Liver (tissue), 9 donors: ENCODE data around the gene PYROXD2. TPM values are rescaled to one million over a fixed set of nuclear protein-coding genes. Genes with fewer than 3 reads are reported as not detected.

Experiments used
- DNase-seq: peaks from one replicate; pipeline ENCODE4 v3.0.0-alpha.2; 2017; ENCODE audit warnings: low spot score
- H3K27ac ChIP-seq, 2 donors: one replicate each; pipeline ENCODE4 v1.7.0; 2013; ENCODE audit warnings: inconsistent platforms in 2 of 2, low read length in 2 of 2, control low read depth in 1 of 2, low read depth in 1 of 2, mild to moderate bottlenecking in 1 of 2
- H3K27me3 ChIP-seq, 4 donors: one replicate each; pipeline versions ENCODE4 v1.6.1 to v1.7.0; 2013; ENCODE audit warnings: low read length in 3 of 4, inconsistent platforms in 1 of 4, mild to moderate bottlenecking in 1 of 4, moderate library complexity in 1 of 4; ENCODE audit not compliant: control insufficient read depth in 4 of 4, insufficient read depth in 4 of 4
- H3K36me3 ChIP-seq, 4 donors: one replicate each; pipeline versions ENCODE4 v1.6.1 to v1.7.0; 2013; ENCODE audit warnings: low read length in 3 of 4, mild to moderate bottlenecking in 3 of 4, low read depth in 1 of 4, moderate library complexity in 1 of 4; ENCODE audit not compliant: control insufficient read depth in 4 of 4, insufficient read depth in 3 of 4
- H3K4me1 ChIP-seq, 4 donors: one replicate each; pipeline versions ENCODE4 v1.6.1 to v1.7.0; 2013; ENCODE audit warnings: low read length in 3 of 4, mild to moderate bottlenecking in 3 of 4, moderate library complexity in 1 of 4; ENCODE audit not compliant: control insufficient read depth in 4 of 4, insufficient read depth in 4 of 4
- H3K4me3 ChIP-seq, 3 donors: one replicate each; pipeline versions ENCODE4 v1.6.1 to v1.7.0; 2013; ENCODE audit warnings: low read length in 3 of 3, control low read depth in 1 of 3, low read depth in 1 of 3, mild to moderate bottlenecking in 1 of 3
- H3K9ac ChIP-seq, 2 donors: one replicate each; pipeline ENCODE4 v1.7.0; 2013; ENCODE audit warnings: low read length in 2 of 2, mild to moderate bottlenecking in 2 of 2, moderate library complexity in 2 of 2, control low read depth in 1 of 2, low read depth in 1 of 2
- H3K9me3 ChIP-seq, 4 donors: one replicate each; pipeline versions ENCODE4 v1.6.1 to v1.7.0; 2013; ENCODE audit warnings: low read length in 3 of 4; ENCODE audit not compliant: control insufficient read depth in 4 of 4
- EGR1 ChIP-seq, 2 donors: IDR thresholded peaks; 2 replicates each; pipeline ENCODE4 v1.6.1; 2016 to 2018; ENCODE audit warnings: antibody characterized with exemption in 2 of 2, low read depth in 2 of 2
- GABPA ChIP-seq, 2 donors: IDR thresholded peaks in 1 of 2; conservative IDR thresholded peaks in 1 of 2; 2 replicates each; pipeline ENCODE4 v1.6.1; 2016; ENCODE audit warnings: antibody characterized with exemption in 2 of 2, mild to moderate bottlenecking in 1 of 2, moderate library complexity in 1 of 2
- HNF4G ChIP-seq: IDR thresholded peaks from 2 replicates; pipeline ENCODE4 v1.6.1; 2016; ENCODE audit warnings: antibody characterized with exemption
- RAD21 ChIP-seq, 2 donors: IDR thresholded peaks; 2 replicates each; pipeline ENCODE4 v1.6.1; 2016; ENCODE audit warnings: antibody characterized with exemption in 2 of 2, mild to moderate bottlenecking in 2 of 2
- RXRA ChIP-seq, 2 donors: IDR thresholded peaks; 2 replicates each; pipeline ENCODE4 v1.6.1; 2017 to 2018; ENCODE audit warnings: antibody characterized with exemption in 2 of 2, mild to moderate bottlenecking in 1 of 2
- TAF1 ChIP-seq: conservative IDR thresholded peaks from 2 replicates; pipeline ENCODE4 v1.6.1; 2016; ENCODE audit warnings: antibody characterized with exemption, mild to moderate bottlenecking
- WGBS: extraction: QIAGEN DNeasy Blood & Tissue Kit; methylation state at CpG from one replicate; pipeline ENCODE4 v1.1.7; 2013; 5-methylcytosine and 5-hydroxymethylcytosine counted together
- polyA plus RNA-seq, 2 donors: library from polyadenylated mRNA; stranded (reverse) in 1 of 2; unstranded in 1 of 2; fragments of 200-250 nt in 1 of 2; fragments of >200 nt in 1 of 2; fragmentation: Nextera tagmentation in 1 of 2; extraction: Ambion mirVana in 1 of 2; gene quantifications; one replicate each; pipeline versions ENCODE4 v1.2.1 to v1.2.3, GENCODE V29; 2013 to 2015
- total RNA-seq, 2 donors: library from RNA; depleted of rRNA; stranded (reverse); fragments of >200 nt; gene quantifications; one replicate each; pipeline ENCODE4 v1.2.3, GENCODE V29; 2014
- TF ChIP-seq, protein P1 (sequence below): IDR thresholded peaks from 2 replicates; pipeline ENCODE4 v1.6.1; 2016; ENCODE audit warnings: antibody characterized with exemption
- TF ChIP-seq, protein P2 (sequence below): IDR thresholded peaks from 2 replicates; pipeline ENCODE4 v1.6.1; 2016; ENCODE audit warnings: antibody characterized with exemption, mild to moderate bottlenecking
- donor health status: healthy.
- donor health status: healthy.
- donor health status: healthy.
- donor health status: healthy.
- donor health status: healthy.

The PYROXD2 gene
- total and polyA plus RNA-seq, 4 donors: 2.3 to 9.0 (median 4.5) TPM

DNA sequence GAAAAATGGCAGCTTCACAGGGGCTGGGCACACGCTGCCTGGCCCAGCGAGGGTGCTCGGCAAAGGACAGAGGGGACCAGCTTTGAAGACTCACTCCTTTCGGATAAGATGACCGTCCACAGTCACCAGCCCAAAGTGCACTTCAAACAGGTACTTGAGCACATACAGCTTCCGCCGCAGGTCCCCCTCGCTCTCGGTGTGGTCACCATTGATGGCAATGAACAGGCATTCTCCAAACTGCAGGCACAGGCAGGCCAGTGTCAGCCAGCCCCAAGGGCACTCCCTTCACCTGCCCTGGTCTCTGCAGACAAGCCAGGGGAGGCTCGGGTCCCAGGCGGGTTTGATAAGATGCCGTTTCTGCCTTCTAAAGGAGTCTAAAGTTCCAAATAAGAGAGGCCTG lies 20.2 kb upstream of the PYROXD2 start:
- H3K36me3 ChIP-seq: peaks cover 26 to 47% (median 39%) of the 10 kb centered on the region in 4 donors
- H3K4me3 ChIP-seq: no peak overlapping the region
- 98% methylated on average over 12 of the region's 12 CpGs for WGBS
- no peaks in the 10 kb centered on the region for H3K9me3 ChIP-seq
- no peaks in the 10 kb centered on the region for H3K4me1 ChIP-seq
- H3K27ac ChIP-seq: no peak overlapping the region
- no peak for DNase-seq
- H3K27me3 ChIP-seq: no peaks in the 10 kb centered on the region
- no peak for TF ChIP-seq TAF1
- TF ChIP-seq, protein P1, sequence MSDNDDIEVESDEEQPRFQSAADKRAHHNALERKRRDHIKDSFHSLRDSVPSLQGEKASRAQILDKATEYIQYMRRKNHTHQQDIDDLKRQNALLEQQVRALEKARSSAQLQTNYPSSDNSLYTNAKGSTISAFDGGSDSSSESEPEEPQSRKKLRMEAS: no peak
- TF ChIP-seq, protein P2, sequence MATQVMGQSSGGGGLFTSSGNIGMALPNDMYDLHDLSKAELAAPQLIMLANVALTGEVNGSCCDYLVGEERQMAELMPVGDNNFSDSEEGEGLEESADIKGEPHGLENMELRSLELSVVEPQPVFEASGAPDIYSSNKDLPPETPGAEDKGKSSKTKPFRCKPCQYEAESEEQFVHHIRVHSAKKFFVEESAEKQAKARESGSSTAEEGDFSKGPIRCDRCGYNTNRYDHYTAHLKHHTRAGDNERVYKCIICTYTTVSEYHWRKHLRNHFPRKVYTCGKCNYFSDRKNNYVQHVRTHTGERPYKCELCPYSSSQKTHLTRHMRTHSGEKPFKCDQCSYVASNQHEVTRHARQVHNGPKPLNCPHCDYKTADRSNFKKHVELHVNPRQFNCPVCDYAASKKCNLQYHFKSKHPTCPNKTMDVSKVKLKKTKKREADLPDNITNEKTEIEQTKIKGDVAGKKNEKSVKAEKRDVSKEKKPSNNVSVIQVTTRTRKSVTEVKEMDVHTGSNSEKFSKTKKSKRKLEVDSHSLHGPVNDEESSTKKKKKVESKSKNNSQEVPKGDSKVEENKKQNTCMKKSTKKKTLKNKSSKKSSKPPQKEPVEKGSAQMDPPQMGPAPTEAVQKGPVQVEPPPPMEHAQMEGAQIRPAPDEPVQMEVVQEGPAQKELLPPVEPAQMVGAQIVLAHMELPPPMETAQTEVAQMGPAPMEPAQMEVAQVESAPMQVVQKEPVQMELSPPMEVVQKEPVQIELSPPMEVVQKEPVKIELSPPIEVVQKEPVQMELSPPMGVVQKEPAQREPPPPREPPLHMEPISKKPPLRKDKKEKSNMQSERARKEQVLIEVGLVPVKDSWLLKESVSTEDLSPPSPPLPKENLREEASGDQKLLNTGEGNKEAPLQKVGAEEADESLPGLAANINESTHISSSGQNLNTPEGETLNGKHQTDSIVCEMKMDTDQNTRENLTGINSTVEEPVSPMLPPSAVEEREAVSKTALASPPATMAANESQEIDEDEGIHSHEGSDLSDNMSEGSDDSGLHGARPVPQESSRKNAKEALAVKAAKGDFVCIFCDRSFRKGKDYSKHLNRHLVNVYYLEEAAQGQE: no peak
- no peak overlapping the region for H3K9ac ChIP-seq

DNA sequence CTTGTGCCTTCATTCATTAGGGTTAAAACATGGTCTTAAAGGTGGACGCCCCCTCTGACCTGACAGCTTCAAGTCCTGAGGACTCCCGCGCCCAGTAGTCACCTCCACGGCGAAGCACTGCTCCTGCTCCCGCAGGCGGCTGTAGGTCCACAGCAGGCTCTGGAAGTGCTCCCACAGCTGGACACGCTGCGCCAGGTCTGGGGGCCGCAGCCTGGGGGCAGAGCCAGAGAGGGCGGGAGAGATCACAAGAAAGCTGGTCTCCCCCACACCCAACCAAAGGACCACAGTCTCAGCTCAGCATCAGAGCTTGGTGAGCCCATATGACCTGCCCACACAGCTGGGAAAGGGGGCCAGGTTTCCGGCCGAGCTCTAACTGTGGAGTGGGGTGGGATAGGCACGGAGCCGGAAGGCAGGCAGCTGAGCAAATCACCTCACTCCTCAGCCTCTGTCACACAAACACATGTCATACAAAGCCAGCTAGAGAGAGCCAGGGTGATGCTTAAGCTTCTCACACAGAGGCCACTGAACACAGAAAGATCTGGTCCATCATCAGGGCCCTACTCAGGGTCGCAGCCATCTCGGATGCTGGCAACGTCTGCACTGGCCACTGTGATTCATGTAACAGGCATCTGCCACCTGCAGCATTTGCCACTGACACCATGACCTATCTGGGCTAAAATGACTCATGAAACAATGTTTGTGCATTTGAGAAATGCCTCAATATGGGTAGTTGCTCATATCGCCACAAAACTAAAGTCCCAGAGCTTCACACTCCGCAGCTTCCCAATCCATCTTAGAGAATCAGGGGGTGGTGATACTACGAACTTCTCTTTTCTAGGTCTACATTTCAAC lies 19.1 kb upstream of the PYROXD2 start:
- Histone ChIP-seq H3K27me3 (no peaks in the 10 kb centered on the region), H3K36me3 (peaks cover 33 to 53% (median 47%) of the 10 kb centered on the region in 4 donors), H3K9me3 (no peaks in the 10 kb centered on the region), H3K4me3 (no peak overlapping the region), H3K27ac (no peak overlapping the region), H3K4me1 (no peaks in the 10 kb centered on the region), H3K9ac (no peak overlapping the region)
- 96% methylated on average over 21 of the region's 21 CpGs for WGBS
- no peak for TF ChIP-seq RAD21 (IDR thresholded peaks at IDR 0.05)
- no peak for TF ChIP-seq HNF4G
- TF ChIP-seq RXRA (IDR thresholded peaks at IDR 0.05): no peak
- no peak for TF ChIP-seq GABPA (IDR thresholded peaks at IDR 0.05 in 1 of 2, conservative IDR thresholded peaks at IDR 0.05 in 1 of 2)
- TF ChIP-seq EGR1 (IDR thresholded peaks at IDR 0.05; ENCODE audit: low read depth in 2 of 2): no peak
- DNase-seq: no peak

DNA sequence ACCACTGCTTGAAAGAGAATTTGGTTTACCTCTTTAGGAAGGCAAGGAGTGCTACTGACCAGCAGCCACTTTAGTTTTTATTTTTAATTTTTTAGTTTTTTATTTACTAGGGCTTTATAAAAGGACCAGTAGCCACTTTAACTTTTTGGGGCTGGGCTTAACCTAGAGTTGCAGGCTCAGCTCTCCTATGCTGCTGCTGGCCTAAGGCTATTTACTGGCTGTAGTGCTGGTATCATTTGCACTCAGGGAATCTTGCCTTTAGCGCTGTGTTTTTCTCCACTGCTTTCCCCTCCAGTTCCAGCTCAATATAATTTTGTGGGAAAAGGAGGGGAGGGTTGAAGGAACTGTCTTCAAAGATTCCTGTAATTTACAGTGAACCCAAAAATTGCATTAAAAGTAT lies 18.4 kb upstream of the PYROXD2 start:
- H3K9ac ChIP-seq: no peak overlapping the region
- no peaks in the 10 kb centered on the region for H3K27me3 ChIP-seq
- WGBS: 100% methylated on average over 1 of the region's 1 CpG
- no peak overlapping the region for H3K27ac ChIP-seq
- H3K4me3 ChIP-seq: no peak overlapping the region
- TF ChIP-seq, protein P1: no peak
- H3K9me3 ChIP-seq: no peaks in the 10 kb centered on the region
- no peaks in the 10 kb centered on the region for H3K4me1 ChIP-seq
- DNase-seq: no peak
- peaks cover 31 to 56% (median 49%) of the 10 kb centered on the region in 4 donors for H3K36me3 ChIP-seq
